ENCODE results near the gene NRG3.

Gene NRG3

DNA sequence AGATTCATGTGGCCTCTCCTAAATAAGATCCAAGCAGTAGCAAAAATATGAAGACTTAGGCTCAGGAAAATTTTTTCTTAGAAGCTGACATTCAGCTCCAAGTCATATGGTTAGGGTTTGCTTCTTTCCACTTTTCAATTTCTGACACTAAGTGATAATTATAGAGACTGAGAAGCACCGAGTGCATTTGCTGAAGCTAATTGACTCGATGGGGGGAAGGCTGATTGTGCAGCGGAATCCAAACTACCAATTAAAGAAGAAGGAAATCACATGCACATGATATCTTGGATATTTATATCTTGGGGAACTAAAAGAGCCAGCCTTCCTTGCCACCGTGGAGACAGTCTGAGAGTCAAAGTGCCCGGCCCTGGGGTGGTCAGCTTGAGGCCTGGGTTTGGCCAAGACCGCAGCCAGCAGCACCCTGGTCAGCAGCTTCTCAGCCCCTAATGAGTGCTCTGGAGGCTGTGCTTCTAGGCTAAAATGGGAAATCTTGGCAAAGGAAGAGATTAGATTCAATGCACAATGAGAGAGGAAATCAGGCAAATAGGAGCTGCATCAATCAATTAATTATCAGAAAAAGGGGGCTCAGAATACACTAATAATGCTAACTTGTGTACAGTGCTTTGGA, 589.3 kb downstream of the NRG3 start:
- Histone ChIP-seq H3K36me3 (ENCODE audit: insufficient read depth, low read length) (no peaks in the 10 kb centered on the region), H3K4me3 (no peak overlapping the region), H3K27ac (no peak overlapping the region), H3K9ac (ENCODE audit: insufficient read length) (no peak overlapping the region), H3K9me3 (ENCODE audit: low read depth, low read length) (no peaks in the 10 kb centered on the region)
- TF ChIP-seq EZH2 (IDR thresholded peaks at IDR 0.05) (no peak), POLR2AphosphoS5 (IDR thresholded peaks at IDR 0.05; ENCODE audit: borderline replicate concordance, low read depth, low read length) (no peak), FOXP2 (optimal IDR thresholded peaks at IDR 0.05; ENCODE audit: control extremely low read depth, extremely low read length, insufficient read depth) (no peak)
- DNase-seq (ENCODE audit: low read depth, low spot score) = no peak

DNA sequence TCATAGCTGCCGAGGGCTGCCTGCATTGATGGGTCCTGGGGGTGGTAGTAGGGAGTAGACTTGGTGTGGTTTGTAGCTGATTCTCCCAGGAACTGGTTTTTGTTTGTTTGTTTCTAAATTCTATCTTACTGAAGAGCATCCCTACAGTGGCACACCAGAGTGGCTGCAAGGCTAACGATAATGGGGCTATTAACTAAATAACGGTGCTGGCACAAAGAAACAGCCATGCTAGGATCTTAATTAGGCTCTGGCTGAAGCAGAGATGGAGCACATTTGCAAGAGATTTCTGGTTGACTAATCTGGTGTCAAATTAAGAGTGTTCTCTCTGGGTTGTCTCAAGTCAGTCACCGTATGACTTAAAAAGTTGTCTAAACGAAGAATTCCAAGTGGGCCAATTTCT, 590.0 kb downstream of the NRG3 start:
- no peak overlapping the region for H3K9ac ChIP-seq (ENCODE audit: insufficient read length)
- H3K4me3 ChIP-seq = no peak overlapping the region
- TF ChIP-seq EZH2 (IDR thresholded peaks at IDR 0.05) (no peak), FOXP2 (optimal IDR thresholded peaks at IDR 0.05; ENCODE audit: control extremely low read depth, extremely low read length, insufficient read depth) (no peak), POLR2AphosphoS5 (IDR thresholded peaks at IDR 0.05; ENCODE audit: borderline replicate concordance, low read depth, low read length) (no peak)
- no peak overlapping the region for H3K27ac ChIP-seq
- DNase-seq (ENCODE audit: low read depth, low spot score) = no peak
- no peaks in the 10 kb centered on the region for H3K9me3 ChIP-seq (ENCODE audit: low read depth, low read length)
- no peaks in the 10 kb centered on the region for H3K36me3 ChIP-seq (ENCODE audit: insufficient read depth, low read length)

DNA sequence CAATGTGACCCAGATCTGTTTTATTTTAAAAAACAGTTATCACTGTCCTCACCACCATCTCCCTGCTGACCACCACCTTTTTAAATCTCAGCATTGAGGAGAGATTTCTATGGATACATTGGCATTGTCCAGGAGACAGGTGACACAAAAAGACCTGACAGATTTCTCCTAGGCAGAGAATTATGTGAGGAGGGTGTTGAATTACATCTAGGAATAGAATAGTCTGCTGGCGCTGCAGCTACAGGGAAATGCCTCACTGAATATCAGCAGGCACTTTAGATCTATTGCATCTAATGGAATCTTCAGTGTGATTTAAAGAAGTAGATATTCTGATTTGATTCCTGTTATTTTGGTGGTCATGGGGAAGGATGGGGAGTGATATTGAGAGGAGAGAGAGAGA, 593.5 kb downstream of the NRG3 start:
- Histone ChIP-seq H3K27ac (no peak overlapping the region), H3K4me3 (no peak overlapping the region), H3K9me3 (ENCODE audit: low read depth, low read length) (no peaks in the 10 kb centered on the region), H3K9ac (ENCODE audit: insufficient read length) (no peak overlapping the region), H3K36me3 (ENCODE audit: insufficient read depth, low read length) (no peaks in the 10 kb centered on the region)
- DNase-seq (ENCODE audit: low read depth, low spot score) = no peak
- TF ChIP-seq FOXP2 (optimal IDR thresholded peaks at IDR 0.05; ENCODE audit: control extremely low read depth, extremely low read length, insufficient read depth) = no peak
- no peak for TF ChIP-seq POLR2AphosphoS5 (IDR thresholded peaks at IDR 0.05; ENCODE audit: borderline replicate concordance, low read depth, low read length)
- TF ChIP-seq EZH2 (IDR thresholded peaks at IDR 0.05) = no peak

DNA sequence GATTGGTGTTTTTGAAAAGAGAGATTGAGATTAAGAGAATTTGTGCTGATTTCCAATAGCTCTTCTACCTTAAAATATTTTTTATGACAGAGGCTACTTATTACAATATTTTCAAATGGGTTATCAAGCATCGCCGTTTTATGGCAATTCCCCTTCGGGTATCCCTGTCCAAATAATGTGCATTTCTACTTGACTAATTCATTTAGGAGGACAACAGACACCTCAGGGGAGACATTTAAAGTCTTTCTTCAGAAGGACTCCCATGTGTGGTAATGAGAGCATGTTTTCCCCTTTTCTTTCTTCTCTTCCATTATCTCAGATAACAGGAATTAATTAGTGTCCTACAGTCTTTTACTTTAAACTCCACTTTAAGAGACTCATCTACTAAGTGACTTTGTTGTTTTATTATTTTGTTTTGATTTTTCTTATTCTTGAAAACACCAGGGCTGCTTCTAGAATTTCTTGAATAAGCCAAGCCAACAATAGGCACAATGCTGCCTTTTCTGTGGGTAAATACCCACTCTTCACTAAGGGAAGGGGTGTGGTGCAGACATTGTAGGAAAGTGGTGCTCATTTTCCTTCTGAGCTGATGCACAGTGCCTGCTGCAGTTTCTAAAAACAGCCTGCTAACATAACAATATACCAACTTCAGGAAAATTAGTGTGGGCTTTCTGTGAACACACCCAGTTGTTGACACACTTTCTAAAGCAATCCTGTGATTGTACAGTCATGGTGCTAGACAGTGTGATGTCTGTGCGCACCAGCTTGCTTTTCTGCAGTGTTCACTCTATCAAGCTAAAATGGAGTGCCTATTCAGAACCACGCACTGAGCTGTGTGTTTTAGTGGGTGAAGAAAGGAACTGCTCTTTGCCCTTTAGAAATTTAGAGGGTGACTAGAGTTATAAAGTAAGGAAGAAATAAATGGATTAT, 597.7 kb downstream of the NRG3 start:
- Histone ChIP-seq H3K9me3 (ENCODE audit: low read depth, low read length) (no peaks in the 10 kb centered on the region), H3K36me3 (ENCODE audit: insufficient read depth, low read length) (no peaks in the 10 kb centered on the region), H3K27ac (no peak overlapping the region), H3K9ac (ENCODE audit: insufficient read length) (no peak overlapping the region), H3K4me3 (no peak overlapping the region)
- no peak for TF ChIP-seq FOXP2 (optimal IDR thresholded peaks at IDR 0.05; ENCODE audit: control extremely low read depth, extremely low read length, insufficient read depth)
- no peak for TF ChIP-seq POLR2AphosphoS5 (IDR thresholded peaks at IDR 0.05; ENCODE audit: borderline replicate concordance, low read depth, low read length)
- TF ChIP-seq EZH2 (IDR thresholded peaks at IDR 0.05) = no peak
- no peak for DNase-seq (ENCODE audit: low read depth, low spot score)

DNA sequence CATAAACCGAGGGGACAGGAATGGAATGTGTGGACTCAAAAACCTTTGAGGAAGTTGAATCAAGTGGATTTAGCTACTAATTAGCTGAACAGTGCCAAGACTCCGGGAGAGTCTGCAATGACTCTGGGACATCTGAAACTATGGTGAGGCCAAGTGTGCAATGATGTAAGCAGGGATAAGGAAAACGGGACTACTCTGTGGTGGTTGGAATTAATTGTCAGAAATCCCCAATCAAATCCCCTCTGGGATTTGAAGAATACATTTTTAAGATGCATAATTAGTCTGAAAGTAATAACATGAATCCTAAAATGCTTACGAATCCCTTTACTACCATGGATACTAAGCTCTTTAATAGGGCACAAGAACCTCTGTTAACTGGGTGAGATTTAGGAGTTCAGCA, 602.8 kb downstream of the NRG3 start:
- H3K4me3 ChIP-seq = no peak overlapping the region
- H3K9ac ChIP-seq (ENCODE audit: insufficient read length) = no peak overlapping the region
- no peaks in the 10 kb centered on the region for H3K36me3 ChIP-seq (ENCODE audit: insufficient read depth, low read length)
- no peak overlapping the region for H3K27ac ChIP-seq
- DNase-seq (ENCODE audit: low read depth, low spot score) = no peak
- TF ChIP-seq EZH2 (IDR thresholded peaks at IDR 0.05) (no peak), POLR2AphosphoS5 (IDR thresholded peaks at IDR 0.05; ENCODE audit: borderline replicate concordance, low read depth, low read length) (no peak), FOXP2 (optimal IDR thresholded peaks at IDR 0.05; ENCODE audit: control extremely low read depth, extremely low read length, insufficient read depth) (no peak)
- H3K9me3 ChIP-seq (ENCODE audit: low read depth, low read length) = no peaks in the 10 kb centered on the region

DNA sequence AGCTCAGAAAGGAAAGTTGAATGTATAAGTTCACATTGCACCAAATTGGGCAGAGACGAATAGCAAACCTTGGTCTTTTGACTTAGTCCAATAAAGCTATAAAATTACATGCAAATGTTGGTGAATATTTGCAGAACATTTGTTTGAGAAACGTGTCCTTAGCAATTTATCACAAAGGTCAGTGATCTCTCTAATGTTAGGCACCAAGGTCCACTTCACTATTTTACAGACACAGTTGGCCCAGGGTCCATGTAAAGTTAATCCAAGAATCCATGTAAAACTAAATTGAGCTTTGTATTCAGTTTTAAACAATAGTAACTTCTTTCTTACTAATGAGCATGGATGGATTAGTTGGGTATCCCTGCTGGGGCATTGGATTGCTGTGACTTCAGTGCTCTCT, 617.7 kb downstream of the NRG3 start:
- no peaks in the 10 kb centered on the region for H3K9me3 ChIP-seq (ENCODE audit: low read depth, low read length)

DNA sequence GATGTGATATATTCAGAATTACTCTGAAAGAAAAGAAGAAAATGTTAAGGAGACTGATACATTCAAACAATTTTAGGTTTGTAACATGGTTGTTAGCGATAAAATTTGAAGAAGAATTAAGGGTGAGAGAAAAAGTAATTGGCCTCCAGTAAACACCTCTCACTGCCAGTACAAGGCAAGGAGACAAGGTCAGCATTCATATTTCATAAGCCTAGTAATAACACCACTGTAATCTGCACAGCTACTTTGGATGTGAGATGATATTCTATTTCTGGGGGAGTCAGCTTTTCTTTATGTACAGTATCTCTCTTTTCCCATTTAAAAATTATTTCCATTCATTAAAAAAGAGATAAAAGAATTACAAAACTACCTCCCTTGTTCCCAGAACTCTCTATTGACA, 621.1 kb downstream of the NRG3 start:
- H3K9me3 ChIP-seq (ENCODE audit: low read depth, low read length) = no peaks in the 10 kb centered on the region
- no peaks in the 10 kb centered on the region for H3K36me3 ChIP-seq (ENCODE audit: insufficient read depth, low read length)
- TF ChIP-seq FOXP2 (optimal IDR thresholded peaks at IDR 0.05; ENCODE audit: control extremely low read depth, extremely low read length, insufficient read depth) = no peak
- no peak for TF ChIP-seq POLR2AphosphoS5 (IDR thresholded peaks at IDR 0.05; ENCODE audit: borderline replicate concordance, low read depth, low read length)
- TF ChIP-seq EZH2 (IDR thresholded peaks at IDR 0.05) = no peak

More for the DNA sequence above, 617.7 kb downstream of the NRG3 start:
- Histone ChIP-seq H3K9ac (ENCODE audit: insufficient read length) (no peak overlapping the region), H3K27ac (no peak overlapping the region), H3K36me3 (ENCODE audit: insufficient read depth, low read length) (no peaks in the 10 kb centered on the region), H3K4me3 (no peak overlapping the region)
- TF ChIP-seq EZH2 (IDR thresholded peaks at IDR 0.05) = no peak
- no peak for TF ChIP-seq POLR2AphosphoS5 (IDR thresholded peaks at IDR 0.05; ENCODE audit: borderline replicate concordance, low read depth, low read length)
- TF ChIP-seq FOXP2 (optimal IDR thresholded peaks at IDR 0.05; ENCODE audit: control extremely low read depth, extremely low read length, insufficient read depth) = no peak
- no peak for DNase-seq (ENCODE audit: low read depth, low spot score)

DNA sequence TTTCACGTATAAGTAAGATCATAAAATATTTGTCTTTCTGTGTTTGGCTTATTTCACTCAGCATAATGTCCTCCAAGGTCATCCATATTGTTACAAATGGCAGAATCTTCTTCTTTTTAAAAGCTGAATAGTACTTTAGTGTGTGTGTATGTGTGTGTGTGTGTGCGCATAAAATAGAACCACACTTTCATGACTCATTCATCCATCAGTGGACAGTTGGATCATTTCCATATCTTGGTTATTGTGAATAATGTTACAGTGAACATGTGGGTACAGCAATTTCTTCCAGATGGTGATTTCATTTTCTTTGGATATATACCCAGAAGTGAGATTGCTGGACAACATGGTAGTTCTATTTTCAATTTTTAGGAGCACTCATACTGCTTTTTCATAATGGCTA, 622.4 kb downstream of the NRG3 start:
- TF ChIP-seq EZH2 (IDR thresholded peaks at IDR 0.05) = no peak
- TF ChIP-seq FOXP2 (optimal IDR thresholded peaks at IDR 0.05; ENCODE audit: control extremely low read depth, extremely low read length, insufficient read depth) = no peak
- TF ChIP-seq POLR2AphosphoS5 (IDR thresholded peaks at IDR 0.05; ENCODE audit: borderline replicate concordance, low read depth, low read length) = no peak
- no peaks in the 10 kb centered on the region for H3K9me3 ChIP-seq (ENCODE audit: low read depth, low read length)
- H3K27ac ChIP-seq = no peak overlapping the region
- H3K4me3 ChIP-seq = no peak overlapping the region
- DNase-seq (ENCODE audit: low read depth, low spot score) = no peak
- H3K9ac ChIP-seq (ENCODE audit: insufficient read length) = no peak overlapping the region
- H3K36me3 ChIP-seq (ENCODE audit: insufficient read depth, low read length) = no peaks in the 10 kb centered on the region

More for the DNA sequence above, 621.1 kb downstream of the NRG3 start:
- no peak overlapping the region for H3K9ac ChIP-seq (ENCODE audit: insufficient read length)
- H3K27ac ChIP-seq = no peak overlapping the region
- DNase-seq (ENCODE audit: low read depth, low spot score) = no peak
- H3K4me3 ChIP-seq = no peak overlapping the region

Measured in SK-N-MC (cell line).